GM23338 (cell line): Measurements from ENCODE around the gene PARP12.

Experiments used
- CTCF ChIP-seq, 2 experiments: fragments of 200-600 bp in 1 of 2; sonication (generic) in 1 of 2; conservative IDR thresholded peaks; 2 replicates each; pipeline versions ENCODE4 v1.5.1 to v1.6.1; 2016 to 2017; ENCODE audit warnings: antibody characterized with exemption in 2 of 2, low read depth in 2 of 2, mild to moderate bottlenecking in 2 of 2, moderate library complexity in 1 of 2
- EZH2 ChIP-seq: fragments of 200-600 bp; sonication (generic); IDR thresholded peaks from one replicate; pipeline ENCODE4 v1.8.0; 2017; ENCODE audit warnings: antibody characterized with exemption, mild to moderate bottlenecking, low read depth; ENCODE audit not compliant: unreplicated experiment
- EZH2phosphoT487 ChIP-seq: fragments of 200-600 bp; sonication (generic); IDR thresholded peaks from one replicate; pipeline ENCODE4 v1.8.1; 2018; ENCODE audit warnings: antibody characterized with exemption; ENCODE audit not compliant: unreplicated experiment
- JUNB ChIP-seq: IDR thresholded peaks from one replicate; pipeline ENCODE4 v1.6.1; 2016; ENCODE audit warnings: antibody characterized with exemption; ENCODE audit not compliant: unreplicated experiment
- POLR2AphosphoS5 ChIP-seq: IDR thresholded peaks from 2 replicates; pipeline ENCODE4 v1.6.1; 2016; ENCODE audit warnings: antibody characterized with exemption, low read depth
- REST ChIP-seq: IDR thresholded peaks from one replicate; pipeline ENCODE4 v1.6.1; 2018; ENCODE audit warnings: antibody characterized with exemption; ENCODE audit not compliant: unreplicated experiment
- STAT1 ChIP-seq: IDR thresholded peaks from one replicate; pipeline ENCODE4 v1.6.1; 2016; ENCODE audit warnings: antibody characterized with exemption; ENCODE audit not compliant: unreplicated experiment
- ZNF331 ChIP-seq: fragments of 250-450 bp; sonication (Bioruptor Pico); IDR thresholded peaks from 2 replicates; pipeline ENCODE4 v1.5.0; 2020; ENCODE audit warnings: low read depth, mild to moderate bottlenecking, moderate library complexity

DNA sequence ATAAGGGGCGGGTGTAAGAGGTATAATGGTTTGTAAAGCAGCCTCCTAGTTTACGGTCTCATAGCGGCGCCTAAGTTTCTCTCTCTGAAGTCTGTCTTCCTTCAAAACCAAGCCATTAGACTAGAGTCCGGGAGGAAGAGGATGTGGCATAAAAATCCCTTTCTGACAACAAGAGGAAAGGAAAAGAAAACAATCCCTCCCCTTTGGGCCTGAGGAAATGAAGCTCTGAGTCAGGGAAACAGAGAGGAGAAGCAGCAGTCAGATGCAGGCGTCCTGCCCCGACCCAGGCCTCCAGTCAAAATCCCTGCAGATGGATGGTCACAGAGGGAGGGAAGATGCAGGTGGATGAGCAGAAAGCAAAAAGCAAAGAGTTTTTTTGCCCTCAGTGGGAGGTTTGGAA is 23.7 kb downstream of the PARP12 start:
- TF ChIP-seq CTCF (conservative IDR thresholded peaks at IDR 0.05; ENCODE audit: low read depth in 2 of 2) (no peak), STAT1 (no peak), EZH2 (no peak), POLR2AphosphoS5 (no peak), REST (no peak), EZH2phosphoT487 (no peak), JUNB (no peak), ZNF331 (CRISPR knock-in tag) (no peak)
